SK-N-SH (cell line): Measurements from ENCODE around the gene TNRC6C. TPM values are rescaled to one million over a fixed set of nuclear protein-coding genes. Genes with fewer than 3 reads are reported as not detected.

ENCODE experiments used
- CTCF ChIA-PET: fragments of 300-600, 350-600 bp; formaldehyde crosslinking; extraction: SDS; loops from one replicate; lab custom pipeline; 2021; lab: Yijun Ruan, JAX
- POLR2A ChIA-PET: fragments of 350-600 bp; sonication (Branson Sonifier 250); formaldehyde crosslinking; extraction: SDS; loops from one replicate; lab custom pipeline; 2020; ENCODE audit warnings: antibody characterized with exemption, inconsistent platforms; lab: Yijun Ruan, JAX
- DNase-seq: peaks from one replicate; pipeline ENCODE4 v3.0.0; 2012
- H2AFZ ChIP-seq: fragments of 200-600 bp; sonication (generic); 2 replicates; pipeline ENCODE4 v1.8.1; 2016; ENCODE audit warnings: antibody characterized with exemption, mild to moderate bottlenecking, low read depth
- H3F3A ChIP-seq: fragments of 200-600 bp; sonication (generic); replicated peaks from 2 replicates; pipeline ENCODE3; 2016; ENCODE audit warnings: antibody characterized with exemption, mild to moderate bottlenecking; ENCODE audit not compliant: insufficient read depth
- H3K27ac ChIP-seq, 2 experiments: fragments of 200-500 bp in 1 of 2; fragments of 200-600 bp in 1 of 2; sonication (Bioruptor generic) in 1 of 2; sonication (generic), shearing (Covaris generic) in 1 of 2; 2 replicates each; pipeline versions ENCODE4 v1.5.1 to v1.6.1; 2014 to 2016; ENCODE audit warnings: low read depth in 2 of 2, inconsistent platforms in 1 of 2, low read length in 1 of 2, mild to moderate bottlenecking in 1 of 2, mixed read lengths in 1 of 2
- H3K27me3 ChIP-seq: fragments of 200-600 bp; sonication (generic), shearing (Covaris generic); 2 replicates; pipeline ENCODE4 v1.6.1; 2016; ENCODE audit warnings: mixed run types; ENCODE audit not compliant: insufficient read depth
- H3K36me3 ChIP-seq, 2 experiments: fragments of 200-500 bp in 1 of 2; fragments of 200-600 bp in 1 of 2; sonication (Bioruptor generic) in 1 of 2; sonication (generic) in 1 of 2; replicated peaks in 1 of 2; 2 replicates each; pipeline versions ENCODE3 to v1.5.1; 2014 to 2016; ENCODE audit warnings: low read length in 1 of 2, mild to moderate bottlenecking in 1 of 2; ENCODE audit not compliant: insufficient read depth in 2 of 2, control insufficient read depth in 1 of 2
- H3K4me1 ChIP-seq, 2 experiments: fragments of 200-500 bp in 1 of 2; fragments of 200-600 bp in 1 of 2; sonication (Bioruptor generic) in 1 of 2; sonication (generic), shearing (Covaris generic) in 1 of 2; 2 replicates each; pipeline versions ENCODE4 v1.5.1 to v1.6.1; 2014 to 2016; ENCODE audit warnings: low read depth in 1 of 2, low read length in 1 of 2, mixed run types in 1 of 2; ENCODE audit not compliant: insufficient read depth in 2 of 2, control insufficient read depth in 1 of 2
- H3K4me2 ChIP-seq: fragments of 200-600 bp; sonication (generic), shearing (Covaris generic); 2 replicates; pipeline ENCODE4 v1.6.1; 2017; ENCODE audit warnings: mixed run types
- H3K4me3 ChIP-seq, 2 experiments: fragments of 200-500 bp in 1 of 2; fragments of 200-600 bp in 1 of 2; sonication (Bioruptor generic) in 1 of 2; sonication (generic), shearing (Covaris generic) in 1 of 2; 2 replicates each; pipeline versions ENCODE4 v1.5.1 to v1.8.1; 2014 to 2016; ENCODE audit warnings: low read depth in 2 of 2, inconsistent platforms in 1 of 2, low read length in 1 of 2, mild to moderate bottlenecking in 1 of 2, mixed read lengths in 1 of 2, moderate library complexity in 1 of 2
- H3K79me2 ChIP-seq: fragments of 200-600 bp; sonication (generic); 2 replicates; pipeline ENCODE4 v1.8.1; 2017; ENCODE audit warnings: mild to moderate bottlenecking; ENCODE audit not compliant: insufficient read depth
- H3K9ac ChIP-seq: fragments of 200-600 bp; sonication (generic); 2 replicates; pipeline ENCODE4 v1.6.1; 2017; ENCODE audit warnings: mixed run types
- H3K9me2 ChIP-seq: fragments of 200-600 bp; sonication (generic); 2 replicates; pipeline ENCODE4 v1.6.1; 2017; ENCODE audit warnings: mixed run types
- H3K9me3 ChIP-seq: fragments of 200-600 bp; sonication (generic); 2 replicates; pipeline ENCODE4 v1.6.1; 2017; ENCODE audit warnings: mixed run types, mild to moderate bottlenecking, moderate library complexity
- H4K20me1 ChIP-seq: fragments of 200-600 bp; sonication (generic); 2 replicates; pipeline ENCODE4 v1.6.1; 2017; ENCODE audit warnings: mild to moderate bottlenecking, mixed run types; ENCODE audit not compliant: insufficient read depth
- CHD2 ChIP-seq: fragments of 150-350 bp; IDR thresholded peaks from 2 replicates; pipeline ENCODE4 v1.6.1; 2018; ENCODE audit warnings: low read length; ENCODE audit not compliant: partially characterized antibody
- CTCF ChIP-seq: fragments of 200-600 bp; sonication (generic); IDR thresholded peaks from 2 replicates; pipeline ENCODE4 v1.6.1; 2017; ENCODE audit warnings: antibody characterized with exemption, mild to moderate bottlenecking, moderate library complexity
- ELF1 ChIP-seq: IDR thresholded peaks from 2 replicates; pipeline ENCODE4 v1.4.0; 2012
- EP300 ChIP-seq, 2 experiments: IDR thresholded peaks; 2 replicates each; pipeline versions ENCODE4 v1.4.0 to v1.6.1; 2012; ENCODE audit warnings: borderline replicate concordance in 1 of 2, low read depth in 1 of 2, low read length in 1 of 2
- FOSL2 ChIP-seq: IDR thresholded peaks from 2 replicates; pipeline ENCODE4 v1.4.0; 2012; ENCODE audit warnings: low read depth, mild to moderate bottlenecking, moderate library complexity, borderline replicate concordance
- FOXJ3 ChIP-seq: sonication (generic); formaldehyde crosslinking; IDR thresholded peaks from 2 replicates; pipeline ENCODE4 v1.5.1; 2020; ENCODE audit warnings: mild to moderate bottlenecking, missing genetic modification reagents
- FOXM1 ChIP-seq: IDR thresholded peaks from 2 replicates; pipeline ENCODE4 v1.4.0; 2012; ENCODE audit warnings: low read depth, mild to moderate bottlenecking
- GABPA ChIP-seq: IDR thresholded peaks from 2 replicates; pipeline ENCODE4 v1.4.0; 2012; ENCODE audit warnings: low read depth, mild to moderate bottlenecking
- MEF2A ChIP-seq: IDR thresholded peaks from 2 replicates; pipeline ENCODE4 v1.4.0; 2012; ENCODE audit warnings: low read depth, borderline replicate concordance
- NFIC ChIP-seq: IDR thresholded peaks from 2 replicates; pipeline ENCODE4 v1.4.0; 2012; ENCODE audit warnings: borderline replicate concordance
- POLR2AphosphoS5 ChIP-seq: IDR thresholded peaks from 2 replicates; pipeline ENCODE4 v1.6.1; 2012; ENCODE audit warnings: low read depth, low read length
- RXRA ChIP-seq: IDR thresholded peaks from 2 replicates; pipeline ENCODE4 v1.4.0; 2012; ENCODE audit warnings: low read depth, mild to moderate bottlenecking, borderline replicate concordance
- TAF1 ChIP-seq: IDR thresholded peaks from 2 replicates; pipeline ENCODE4 v1.6.1; 2012; ENCODE audit warnings: low read depth, mild to moderate bottlenecking, low read length, moderate library complexity, borderline replicate concordance
- TEAD4 ChIP-seq: IDR thresholded peaks from 2 replicates; pipeline ENCODE4 v1.4.0; 2012; ENCODE audit warnings: mild to moderate bottlenecking, borderline replicate concordance; ENCODE audit not compliant: insufficient read depth
- USF1 ChIP-seq: IDR thresholded peaks from 2 replicates; pipeline ENCODE4 v1.4.0; 2012; ENCODE audit warnings: low read depth, borderline replicate concordance
- YY1 ChIP-seq: IDR thresholded peaks from 2 replicates; pipeline ENCODE4 v1.4.0; 2012; ENCODE audit warnings: low read depth, mild to moderate bottlenecking
- ZBTB33 ChIP-seq: IDR thresholded peaks from 2 replicates; pipeline ENCODE4 v1.4.0; 2012; ENCODE audit warnings: low read depth, borderline replicate concordance
- WGBS: methylation state at CpG from one replicate; pipeline ENCODE4 v1.1.6; 2017; ENCODE audit warnings: low lambda C conversion rate; 5-methylcytosine and 5-hydroxymethylcytosine counted together
- polyA plus RNA-seq, 3 experiments: library from polyadenylated mRNA; depleted of rRNA; stranded (reverse); fragments of >200 nt; gene quantifications; 2 replicates each; pipeline ENCODE4 v1.2.3, GENCODE V29; 2012
- TF ChIP-seq, protein P1 (sequence below): fragments of 150-350 bp; IDR thresholded peaks from 2 replicates; pipeline ENCODE4 v1.6.1; 2016; ENCODE audit warnings: mild to moderate bottlenecking, low read depth, low read length

TNRC6C gene
- polyA plus RNA-seq, 1 of the 3 experiments (the other 2 are of a cell fraction): 2.2 TPM

DNA sequence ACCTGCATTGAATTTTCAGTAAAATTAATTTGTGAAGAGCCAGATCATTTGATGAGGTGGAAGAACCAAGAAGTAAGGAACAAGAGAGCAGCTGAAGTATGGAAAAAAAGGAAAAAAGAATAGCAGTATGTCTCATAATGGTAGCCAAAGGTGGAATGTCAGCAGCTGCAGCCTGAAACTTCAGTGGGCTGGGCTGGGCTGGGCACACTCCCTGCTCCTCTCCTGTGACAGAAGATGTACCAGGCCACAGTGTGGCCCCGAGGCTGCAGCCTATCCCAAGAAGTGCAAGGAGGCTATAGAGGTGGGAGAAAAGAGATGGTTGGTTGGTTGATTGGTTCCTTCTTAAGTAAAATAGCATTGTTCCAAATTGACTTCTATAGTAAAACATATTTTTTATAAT, 84.5 kb downstream of the TNRC6C start (continued):
- TF ChIP-seq ZBTB33: no peak
- TF ChIP-seq EP300 (IDR thresholded peaks at IDR 0.05; ENCODE audit: borderline replicate concordance in 1 of 2, low read depth in 1 of 2, low read length in 1 of 2): no peak
- no peak for TF ChIP-seq FOXM1
- no peak for TF ChIP-seq USF1
- no peak for TF ChIP-seq YY1
- no peak for TF ChIP-seq POLR2AphosphoS5
- TF ChIP-seq GABPA: no peak
- no peak for TF ChIP-seq CHD2

DNA sequence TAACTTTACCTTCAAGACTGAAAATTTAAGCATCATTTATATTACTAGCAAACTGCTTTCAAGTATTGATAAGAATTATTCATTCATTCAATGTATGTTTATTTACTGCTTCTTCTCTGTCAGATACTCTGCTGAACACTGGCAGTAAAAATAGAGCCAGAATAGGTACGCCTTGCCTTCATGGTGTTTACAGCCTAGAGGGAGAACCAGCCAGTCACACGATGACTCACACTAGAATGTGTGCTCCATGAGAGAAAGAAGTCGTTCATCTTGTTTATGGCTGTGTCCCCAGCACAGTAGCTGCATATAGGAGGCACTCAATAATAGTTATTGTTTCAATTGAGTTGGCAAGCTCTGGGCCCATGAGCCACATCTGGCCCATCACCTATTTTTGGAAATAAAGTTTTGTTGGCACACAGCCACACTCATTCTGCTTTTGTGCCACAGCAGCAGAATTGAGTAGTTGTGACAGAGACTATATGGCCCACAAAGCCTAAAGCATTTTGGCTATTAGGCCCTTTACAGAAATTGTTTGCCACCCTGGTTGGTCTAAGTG, 85.9 kb downstream of the TNRC6C start:
- Histone ChIP-seq H3K4me2 (no peak overlapping the region), H3K9ac (no peak overlapping the region), H3K4me3 (no peak overlapping the region), H3K27ac (no peak overlapping the region), H3K4me1 (peaks cover 7 to 38% of the 10 kb centered on the region in 2 experiments; a peak in 2 of 4 replicates), H3K27me3 (no peaks in the 10 kb centered on the region), H3K9me3 (no peaks in the 10 kb centered on the region), H2AFZ (no peak overlapping the region), H3F3A (peaks cover 29% of the 10 kb centered on the region), H3K36me3 (peaks cover 28 to 30% of the 10 kb centered on the region in 2 experiments), H3K79me2 (peaks cover 64% of the 10 kb centered on the region), H3K9me2 (no peaks in the 10 kb centered on the region), H4K20me1 (no peaks in the 10 kb centered on the region)
- POLR2A ChIA-PET: no interaction called here
- WGBS: 92% methylated on average over 3 of the region's 3 CpGs
- CTCF ChIA-PET: interaction anchor here (3.2 to 4.2 kb wide), 2 partner anchors 25 to 29 kb away, joined by 15 to 43 read pairs; no protein-coding TSS in a partner anchor
- TF ChIP-seq CTCF (no peak), TEAD4 (no peak)
- DNase-seq: no peak

GRCh38 chr17:78045316-78045715, 86.8 kb downstream of the TNRC6C start:
- peaks cover 7 to 29% of the 10 kb centered on the region in 2 experiments; a peak in 2 of 4 replicates for H3K4me1 ChIP-seq

More at GRCh38 chr17:78045316-78045715, 86.8 kb downstream of the TNRC6C start:
- no peak overlapping the region; a peak in 1 of 4 replicates for H3K4me3 ChIP-seq
- 93% methylated on average over 5 of the region's 5 CpGs for WGBS
- H4K20me1 ChIP-seq: no peaks in the 10 kb centered on the region
- DNase-seq: no peak
- TF ChIP-seq TEAD4 (no peak), FOXM1 (no peak), TAF1 (no peak), FOXJ3 (CRISPR knock-in tag) (no peak), EP300 (IDR thresholded peaks at IDR 0.05; ENCODE audit: borderline replicate concordance in 1 of 2, low read depth in 1 of 2, low read length in 1 of 2) (no peak), NFIC (no peak), ELF1 (no peak), MEF2A (no peak), RXRA (no peak), GABPA (no peak), POLR2AphosphoS5 (no peak), FOSL2 (no peak)
- TF ChIP-seq, protein P1, sequence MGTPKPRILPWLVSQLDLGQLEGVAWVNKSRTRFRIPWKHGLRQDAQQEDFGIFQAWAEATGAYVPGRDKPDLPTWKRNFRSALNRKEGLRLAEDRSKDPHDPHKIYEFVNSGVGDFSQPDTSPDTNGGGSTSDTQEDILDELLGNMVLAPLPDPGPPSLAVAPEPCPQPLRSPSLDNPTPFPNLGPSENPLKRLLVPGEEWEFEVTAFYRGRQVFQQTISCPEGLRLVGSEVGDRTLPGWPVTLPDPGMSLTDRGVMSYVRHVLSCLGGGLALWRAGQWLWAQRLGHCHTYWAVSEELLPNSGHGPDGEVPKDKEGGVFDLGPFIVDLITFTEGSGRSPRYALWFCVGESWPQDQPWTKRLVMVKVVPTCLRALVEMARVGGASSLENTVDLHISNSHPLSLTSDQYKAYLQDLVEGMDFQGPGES: no peak
- H3F3A ChIP-seq: peaks cover 26% of the 10 kb centered on the region
- peaks cover 38% of the 10 kb centered on the region in 2 experiments for H3K36me3 ChIP-seq
- no peak overlapping the region for H3K4me2 ChIP-seq
- no peak overlapping the region for H2AFZ ChIP-seq
- H3K27me3 ChIP-seq: no peaks in the 10 kb centered on the region
- H3K9me3 ChIP-seq: no peaks in the 10 kb centered on the region
- no peaks in the 10 kb centered on the region for H3K9me2 ChIP-seq
- no peak overlapping the region for H3K27ac ChIP-seq
- peaks cover 64% of the 10 kb centered on the region for H3K79me2 ChIP-seq
- H3K9ac ChIP-seq: no peak overlapping the region
- ChIA-PET CTCF (interaction anchor here (3.2 kb wide), 1 partner anchor 26 kb away, joined by 15 read pairs; no protein-coding TSS in a partner anchor), POLR2A (no interaction called here)
